Lung (tissue), 12 donors: ENCODE data around the gene RSAD2. TPM values are rescaled to one million over a fixed set of nuclear protein-coding genes. Genes with fewer than 3 reads are reported as not detected.

Source experiments
- ATAC-seq: fragments of 200-7000 bp; cut with Tn5 transposase; one replicate; pipeline ENCODE4 v1.9.1; 2020; ENCODE audit warnings: moderate number of reproducible peaks; ENCODE audit not compliant: insufficient read depth, low FRiP score
- DNase-seq, 3 donors: peaks; one replicate each; pipeline ENCODE4 v3.0.0-alpha.2; 2013 to 2017
- H3K27ac ChIP-seq, 2 donors: one replicate each; pipeline ENCODE4 v1.5.1; 2013; ENCODE audit warnings: mild to moderate bottlenecking in 2 of 2, moderate library complexity in 2 of 2, control low read depth in 1 of 2, inconsistent platforms in 1 of 2, low read depth in 1 of 2, low read length in 1 of 2
- H3K27me3 ChIP-seq, 3 donors: one replicate each; pipeline ENCODE4 v1.5.1; 2013; ENCODE audit warnings: low read length in 2 of 3; ENCODE audit not compliant: control insufficient read depth in 3 of 3, insufficient read depth in 3 of 3
- H3K36me3 ChIP-seq, 4 donors: one replicate each; pipeline ENCODE4 v1.5.1; 2013; ENCODE audit warnings: low read length in 4 of 4, mild to moderate bottlenecking in 1 of 4, moderate library complexity in 1 of 4; ENCODE audit not compliant: control insufficient read depth in 4 of 4, insufficient read depth in 4 of 4
- H3K4me1 ChIP-seq, 5 donors: one replicate each; pipeline ENCODE4 v1.5.1; 2013; ENCODE audit warnings: low read length in 5 of 5, mild to moderate bottlenecking in 2 of 5, moderate library complexity in 1 of 5; ENCODE audit not compliant: control insufficient read depth in 5 of 5, insufficient read depth in 5 of 5
- H3K4me3 ChIP-seq: one replicate; pipeline ENCODE4 v1.5.1; 2013; ENCODE audit warnings: mild to moderate bottlenecking, control low read depth, moderate library complexity
- H3K9ac ChIP-seq, 2 donors: one replicate each; pipeline ENCODE4 v1.5.1; 2013; ENCODE audit warnings: low read length in 2 of 2, control low read depth in 1 of 2; ENCODE audit not compliant: insufficient read depth in 1 of 2
- H3K9me3 ChIP-seq, 4 donors: one replicate each; pipeline ENCODE4 v1.5.1; 2013; ENCODE audit warnings: low read length in 3 of 4, mild to moderate bottlenecking in 1 of 4, moderate library complexity in 1 of 4; ENCODE audit not compliant: control insufficient read depth in 4 of 4, insufficient read depth in 3 of 4
- CTCF ChIP-seq: IDR thresholded peaks from 2 replicates; pipeline ENCODE4 v1.5.1; 2012; ENCODE audit warnings: mild to moderate bottlenecking; ENCODE audit errors: control extremely low read depth, extremely low read depth
- WGBS, 2 donors: extraction: QIAGEN DNeasy Blood & Tissue Kit; methylation state at CpG; one replicate each; pipeline ENCODE4 v1.1.7; 2013; 5-methylcytosine and 5-hydroxymethylcytosine counted together
- polyA plus RNA-seq, 2 donors: library from polyadenylated mRNA; stranded (reverse); fragments of 200-250 nt; gene quantifications; one replicate each; pipeline ENCODE4 v1.2.1, GENCODE V29; 2013
- total RNA-seq, 2 donors: library from RNA; depleted of rRNA in 1 of 2; stranded (reverse); fragments of >200 nt in 1 of 2; gene quantifications; one replicate each; pipeline ENCODE4 v1.2.1, GENCODE V29; 2014 to 2021
- donor health status: control.
- donor health status: control.
- donor health status: Bipolar disorder and iron deficiency.
- donor health status: healthy.
- donor health status: DM: yes; HTN: yes; CAD: no.

RSAD2 gene
- total and polyA plus RNA-seq, 4 donors: 3.3 to 13.2 (median 12.0) TPM

DNA sequence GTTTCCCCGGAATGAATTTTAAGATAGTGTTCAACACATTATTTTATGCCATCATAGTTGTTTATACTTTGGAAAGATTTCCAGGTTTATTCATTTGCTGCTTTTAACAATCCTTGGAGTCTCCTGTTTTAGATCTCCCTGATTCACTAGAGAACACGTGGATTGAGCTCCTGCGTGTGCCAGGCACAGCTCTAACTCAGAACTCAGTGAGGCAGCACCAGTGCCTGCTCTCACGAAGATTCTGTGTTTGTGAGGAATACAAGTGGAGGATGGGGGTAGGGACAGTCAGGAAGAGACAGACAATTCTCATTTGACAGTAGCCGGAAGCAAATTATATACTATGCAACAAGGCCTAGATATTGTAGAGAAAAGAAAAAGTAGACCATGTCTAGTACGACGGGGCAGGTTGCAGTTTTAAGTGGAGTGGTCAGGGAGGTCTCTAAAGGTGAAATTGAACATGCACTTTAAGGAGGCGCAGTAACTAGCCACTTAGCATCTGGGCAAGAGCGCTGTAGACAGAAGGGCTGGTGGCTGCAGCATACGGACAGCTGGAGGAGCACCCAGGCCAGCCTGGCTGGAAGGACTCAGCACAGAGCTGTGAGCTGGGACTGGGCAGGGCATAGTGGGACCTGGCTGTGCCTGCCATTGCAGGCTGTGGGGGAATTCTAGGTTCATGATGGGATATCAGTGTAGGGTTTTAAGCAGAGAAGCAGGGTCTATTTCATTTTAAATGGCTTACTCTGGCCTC, 63.9 kb downstream of the RSAD2 start:
- Histone ChIP-seq H3K27ac (no peak overlapping the region), H3K9ac (no peak overlapping the region), H3K4me3 (no peak overlapping the region), H3K36me3 (peaks cover 0 to 25% (median 6%) of the 10 kb centered on the region in 4 donors), H3K4me1 (peaks cover 0 to 9% (median 0%) of the 10 kb centered on the region in 5 donors), H3K9me3 (no peaks in the 10 kb centered on the region), H3K27me3 (no peaks in the 10 kb centered on the region)
- 71 to 81% methylated on average over 10 of the region's 10 CpGs for WGBS, 2 donors
- no peak for ATAC-seq
- DNase-seq: no peak
- TF ChIP-seq CTCF: no peak

DNA sequence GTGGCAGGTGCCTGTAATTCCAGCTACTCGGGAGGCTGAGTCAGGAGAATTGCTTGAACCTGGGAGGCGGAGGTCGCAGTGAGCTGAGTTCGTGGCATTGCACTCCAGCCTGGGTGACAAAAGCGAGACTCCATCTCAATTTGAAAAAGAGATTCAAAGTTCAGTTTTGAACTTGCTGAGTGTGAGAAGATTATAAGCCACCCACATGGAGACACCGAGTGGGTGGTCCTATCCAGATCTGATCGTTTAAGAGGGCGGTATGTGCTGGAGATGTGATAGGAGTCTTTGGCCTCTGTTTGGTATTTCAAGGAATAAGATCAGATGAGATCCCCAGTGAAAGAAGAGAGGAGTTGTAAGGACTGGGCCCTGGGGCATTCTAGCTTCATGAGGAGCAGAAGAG, 65.3 kb downstream of the RSAD2 start:
- ATAC-seq (no peak), DNase-seq (no peak)
- H3K4me1 ChIP-seq: peaks cover 0 to 9% (median 0%) of the 10 kb centered on the region in 5 donors
- no peak overlapping the region for H3K9ac ChIP-seq
- no peaks in the 10 kb centered on the region for H3K27me3 ChIP-seq
- no peak overlapping the region for H3K27ac ChIP-seq
- H3K36me3 ChIP-seq: peaks cover 0 to 25% (median 6%) of the 10 kb centered on the region in 4 donors
- H3K9me3 ChIP-seq: no peaks in the 10 kb centered on the region
- no peak for TF ChIP-seq CTCF
- no peak overlapping the region for H3K4me3 ChIP-seq
- WGBS, 2 donors: 95 to 98% methylated on average over 8 of the region's 8 CpGs

GRCh38 chr2:6943523-6943922, 65.9 kb downstream of the RSAD2 start:
- Histone ChIP-seq H3K36me3 (peaks cover 0 to 25% (median 6%) of the 10 kb centered on the region in 4 donors), H3K4me1 (peaks cover 0 to 12% (median 0%) of the 10 kb centered on the region in 5 donors), H3K9me3 (no peaks in the 10 kb centered on the region), H3K9ac (no peak overlapping the region), H3K27me3 (no peaks in the 10 kb centered on the region), H3K4me3 (no peak overlapping the region), H3K27ac (no peak overlapping the region)
- WGBS, 2 donors: 92 to 93% methylated on average over 6 of the region's 6 CpGs
- TF ChIP-seq CTCF: no peak
- ATAC-seq (no peak), DNase-seq (no peak)

GRCh38 chr2:6943971-6944370, 66.4 kb downstream of the RSAD2 start:
- ATAC-seq: no peak

More at GRCh38 chr2:6943971-6944370, 66.4 kb downstream of the RSAD2 start:
- no peaks in the 10 kb centered on the region for H3K27me3 ChIP-seq
- WGBS, 2 donors: 93 to 97% methylated on average over 8 of the region's 8 CpGs
- no peaks in the 10 kb centered on the region for H3K9me3 ChIP-seq
- peaks cover 0 to 14% (median 0%) of the 10 kb centered on the region in 5 donors for H3K4me1 ChIP-seq
- no peak overlapping the region for H3K9ac ChIP-seq
- no peak overlapping the region for H3K27ac ChIP-seq
- no peak overlapping the region for H3K4me3 ChIP-seq
- no peak for TF ChIP-seq CTCF
- DNase-seq: no peak
- H3K36me3 ChIP-seq: peaks cover 0 to 25% (median 6%) of the 10 kb centered on the region in 4 donors
